A549 treated with GW870086 at 1 μM for 4 hours (cell line): Measurements from ENCODE around the gene RINT1. TPM values are rescaled to one million over a fixed set of nuclear protein-coding genes. Genes with fewer than 3 reads are reported as not detected.

Source experiments
- total RNA-seq: library from RNA; stranded (reverse); fragments of 200-300 nt; extraction: Qiagen RNA extraction; gene quantifications from 5 replicates; pipeline ENCODE4 v1.2.3, GENCODE V29; 2022; ENCODE audit warnings: low read depth

The RINT1 gene
- total RNA-seq: 13.6 to 18.8 TPM (median 16.3 TPM) in 5 replicates

DNA sequence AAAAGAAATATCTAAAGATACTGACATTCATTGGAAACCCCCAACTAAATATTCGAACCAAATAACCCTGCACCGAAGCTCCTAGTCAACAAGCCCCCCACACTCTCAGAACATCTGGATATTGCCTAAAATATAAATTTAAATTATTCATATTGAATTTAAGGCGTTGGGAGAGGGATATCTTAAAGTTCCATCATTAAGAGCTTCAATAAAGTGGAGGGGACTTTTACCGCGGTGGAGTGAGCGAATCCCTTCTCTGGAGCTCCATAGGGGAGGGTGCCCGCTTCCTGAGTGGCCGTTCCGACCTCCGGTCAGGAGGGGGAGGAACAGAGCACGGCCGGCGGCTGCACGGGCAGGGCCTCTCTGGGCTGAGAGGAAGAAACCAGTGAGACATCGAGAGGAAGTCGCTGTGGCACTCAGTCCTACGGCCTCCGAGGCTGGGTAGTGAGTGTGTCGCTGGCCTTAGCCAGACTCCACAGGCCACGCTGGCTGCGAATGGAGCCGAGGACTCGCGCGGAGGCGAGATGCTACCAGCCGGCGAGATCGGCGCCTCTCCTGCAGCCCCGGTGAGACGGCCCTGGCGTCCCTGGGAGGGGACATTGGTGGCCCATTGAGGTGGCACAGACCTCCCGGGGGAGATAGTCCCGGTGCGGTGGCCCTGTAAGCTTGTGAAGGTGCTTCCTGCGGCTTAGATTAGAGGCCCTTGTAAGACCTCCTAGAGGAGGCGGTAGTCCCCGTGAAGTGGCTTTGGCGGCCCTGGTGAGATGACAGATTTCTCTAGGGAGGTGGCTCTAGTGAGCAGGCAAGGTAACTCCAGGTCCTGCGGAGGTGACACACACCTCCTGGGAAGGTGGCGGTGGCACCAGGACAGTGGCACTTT, at the start of gene RINT1:
RINT1 (plus strand) TSS at position 410 of the 880 bp plus-strand sequence; CDS start at position 525, 115 bp downstream.

DNA sequence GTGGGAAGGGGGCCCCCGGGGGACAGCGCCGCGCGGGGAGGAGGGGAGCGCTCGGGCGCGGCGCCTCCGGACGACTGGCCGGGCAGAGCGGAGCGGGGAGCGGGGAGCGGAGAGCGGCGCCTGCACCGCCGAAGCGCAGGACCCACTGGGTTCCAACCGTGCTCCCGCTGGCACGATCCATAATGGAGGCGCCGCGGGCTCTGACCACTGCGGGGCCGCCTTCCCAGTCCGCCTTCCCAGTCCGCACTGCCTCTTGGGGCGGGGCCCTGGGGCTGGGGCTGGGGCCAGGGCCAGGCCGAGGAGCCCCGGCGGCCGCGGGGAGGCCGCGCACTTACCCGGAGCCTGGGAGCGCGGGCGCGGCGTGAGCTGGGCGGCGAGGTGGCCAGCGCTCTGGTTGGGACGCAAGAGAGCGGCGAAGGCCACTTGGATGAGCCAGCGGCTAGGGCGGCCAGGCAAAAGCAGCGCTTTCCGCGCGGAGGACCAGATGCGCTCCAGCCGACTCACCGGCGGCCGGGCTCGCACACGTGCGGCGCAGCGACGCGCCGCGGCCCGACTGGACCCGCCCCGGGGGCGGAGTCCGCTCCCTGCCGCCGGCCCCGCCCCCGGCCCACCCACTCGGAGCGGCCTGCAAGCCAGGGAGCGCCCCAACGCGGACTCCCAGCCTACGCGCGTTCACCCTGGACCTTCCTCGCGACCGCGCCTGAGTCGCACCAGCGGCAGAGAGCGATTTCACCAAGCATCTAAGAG, 10.1 kb upstream of the RINT1 start, which contains the start of gene PUS7:
PUS7 (minus strand) TSS at position 555 of the 747 bp plus-strand sequence. CDS start 13,759 bp downstream, outside the sequence.

DNA sequence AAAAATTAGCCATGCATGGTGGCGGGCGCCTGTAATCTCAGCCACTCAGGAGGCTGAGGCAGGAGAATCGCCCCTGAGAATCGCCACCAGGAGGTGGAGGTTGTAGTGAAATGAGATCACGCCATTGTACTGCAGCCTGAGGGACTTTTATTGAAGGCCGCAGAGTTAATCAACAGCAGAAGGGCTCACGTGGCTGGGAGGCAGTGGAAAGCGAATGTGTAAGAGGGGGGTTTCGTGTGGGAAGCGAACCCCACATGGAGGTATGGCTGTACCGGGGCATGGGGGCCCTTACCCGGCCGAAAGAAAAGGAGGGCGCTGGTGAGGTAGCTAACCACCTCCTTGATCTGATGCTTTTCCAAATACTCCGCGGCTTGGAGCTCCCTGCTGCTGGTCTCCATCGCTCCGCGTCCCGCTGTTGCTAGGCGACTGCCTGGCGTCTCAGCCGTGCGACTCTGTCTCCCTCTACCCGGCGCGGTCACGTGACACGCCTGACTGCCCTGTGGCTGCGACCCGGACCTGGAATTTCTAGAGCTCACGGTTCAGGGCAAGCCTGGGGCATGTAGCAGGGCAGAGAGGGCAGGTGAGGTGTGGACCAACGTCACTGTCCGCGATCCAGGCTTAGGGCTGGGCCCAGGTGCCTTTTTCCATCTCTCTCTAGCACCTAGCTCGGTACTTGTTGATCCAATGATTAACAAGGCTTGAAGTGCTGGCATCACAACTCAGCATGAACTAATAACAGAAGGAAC, 49.2 kb downstream of the RINT1 start, which contains the start of gene EFCAB10:
EFCAB10 (minus strand) TSS at position 428 of the 746 bp plus-strand sequence; CDS start at position 398, 30 bp downstream.

Other genes starting within 250 kb of the RINT1 start
- 27.9 to 37.6 TPM (median 35.0 TPM) in 5 replicates for gene SRPK2, start 143.3 kb upstream of the RINT1 start, total RNA-seq
- 24.1 to 29.5 TPM (median 26.8 TPM) in 5 replicates for gene PUS7, start 9.9 kb upstream of the RINT1 start, total RNA-seq
- gene EFCAB10, start 49.3 kb downstream of the RINT1 start, total RNA-seq: 2.2 to 3.1 TPM (median 3.0 TPM) in 5 replicates